Karpas-422 (cell line): ENCODE data around the gene KCNS1. TPM values are rescaled to one million over a fixed set of nuclear protein-coding genes. Genes with fewer than 3 reads are reported as not detected.

Experiments used
- DNase-seq: peaks from one replicate; pipeline ENCODE4 v3.0.0-alpha.2; 2015
- H2AFZ ChIP-seq: fragments of 200-600 bp; sonication (generic); 2 replicates; pipeline ENCODE4 v1.6.1; 2014; ENCODE audit warnings: antibody characterized with exemption, low read length, mixed read lengths
- H3K27ac ChIP-seq: fragments of 200-600 bp; sonication (generic); 2 replicates; pipeline ENCODE4 v1.5.1; 2014; ENCODE audit warnings: mild to moderate bottlenecking, low read length, moderate library complexity
- H3K27me3 ChIP-seq: fragments of 200-600 bp; sonication (generic); 2 replicates; pipeline ENCODE4 v1.6.1; 2014; ENCODE audit warnings: low read length, mixed read lengths
- H3K36me3 ChIP-seq: fragments of 200-600 bp; sonication (generic); 2 replicates; pipeline ENCODE4 v1.6.1; 2014; ENCODE audit warnings: low read length, mixed read lengths; ENCODE audit not compliant: insufficient read depth
- H3K4me1 ChIP-seq: fragments of 200-600 bp; sonication (generic); 2 replicates; pipeline ENCODE4 v1.6.1; 2014; ENCODE audit warnings: mild to moderate bottlenecking, low read length, mixed read lengths
- H3K4me2 ChIP-seq: fragments of 200-600 bp; sonication (generic); 2 replicates; pipeline ENCODE4 v1.6.1; 2014; ENCODE audit warnings: low read length, low read depth, mild to moderate bottlenecking; ENCODE audit not compliant: poor library complexity, severe bottlenecking
- H3K4me3 ChIP-seq: fragments of 200-600 bp; sonication (generic); 2 replicates; pipeline ENCODE4 v1.5.1; 2014; ENCODE audit warnings: mild to moderate bottlenecking, antibody characterized with exemption, low read length, mixed read lengths
- H3K79me2 ChIP-seq: fragments of 200-600 bp; sonication (generic); 2 replicates; pipeline ENCODE4 v1.6.1; 2014; ENCODE audit warnings: mild to moderate bottlenecking, low read length, mixed read lengths
- H3K9ac ChIP-seq: fragments of 200-600 bp; sonication (generic); 2 replicates; pipeline ENCODE4 v1.6.0; 2014; ENCODE audit warnings: low read length
- H3K9me2 ChIP-seq: fragments of 200-600 bp; sonication (generic), shearing (Covaris generic); replicated peaks from 2 replicates; pipeline ENCODE4 v1.6.0; 2014; ENCODE audit warnings: mild to moderate bottlenecking, low read length, moderate library complexity; ENCODE audit not compliant: insufficient read depth
- H3K9me3 ChIP-seq: fragments of 300-700, 200-600 bp; sonication (generic); 2 replicates; pipeline ENCODE4 v1.6.1; 2014; ENCODE audit warnings: low read length, mixed read lengths
- H4K20me1 ChIP-seq: fragments of 200-600 bp; sonication (generic); 2 replicates; pipeline ENCODE4 v1.6.1; 2014; ENCODE audit warnings: mild to moderate bottlenecking, antibody characterized with exemption, low read length, low read depth; ENCODE audit not compliant: insufficient read depth
- total RNA-seq: library from RNA; depleted of rRNA; stranded (reverse); fragments of >200 nt; shearing (Covaris generic); gene quantifications from 2 replicates; pipeline ENCODE4 v1.2.3, GENCODE V29; 2014; ENCODE audit warnings: low replicate concordance

The KCNS1 gene
- total RNA-seq, 1 experiment from 2014 or later = not detected

GRCh38 chr20:45101333-45101850 is 465 bp upstream of the KCNS1 start:
- H3K9me3 ChIP-seq = no peaks in the 10 kb centered on the region
- DNase-seq = no peak
- no peaks in the 10 kb centered on the region for H3K27me3 ChIP-seq
- H3K79me2 ChIP-seq = no peaks in the 10 kb centered on the region
- no peaks in the 10 kb centered on the region for H3K9me2 ChIP-seq
- H3K9ac ChIP-seq = no peak overlapping the region
- no peaks in the 10 kb centered on the region for H4K20me1 ChIP-seq
- H3K4me2 ChIP-seq = no peak overlapping the region
- no peak overlapping the region for H2AFZ ChIP-seq
- H3K27ac ChIP-seq = no peak overlapping the region
- no peak overlapping the region for H3K4me3 ChIP-seq
- H3K36me3 ChIP-seq = no peaks in the 10 kb centered on the region
- H3K4me1 ChIP-seq = no peaks in the 10 kb centered on the region

GRCh38 chr20:45098103-45098773 is 2.7 kb downstream of the KCNS1 start:
- Histone ChIP-seq H3K9me3 (no peaks in the 10 kb centered on the region), H3K9me2 (no peaks in the 10 kb centered on the region), H3K4me1 (peaks cover 4% of the 10 kb centered on the region; the same call in 1 of the 2 replicates), H4K20me1 (no peaks in the 10 kb centered on the region), H2AFZ (no peak overlapping the region), H3K9ac (no peak overlapping the region), H3K4me2 (no peak overlapping the region), H3K27ac (no peak overlapping the region), H3K36me3 (no peaks in the 10 kb centered on the region), H3K79me2 (no peaks in the 10 kb centered on the region), H3K27me3 (no peaks in the 10 kb centered on the region), H3K4me3 (no peak overlapping the region)
- DNase-seq = no peak

- Histone ChIP-seq H3K27ac (no peak overlapping the region), H3K4me1 (peaks cover 4% of the 10 kb centered on the region; the same call in 1 of the 2 replicates), H3K27me3 (no peaks in the 10 kb centered on the region), H3K79me2 (no peaks in the 10 kb centered on the region), H3K9ac (no peak overlapping the region), H3K9me3 (no peaks in the 10 kb centered on the region), H2AFZ (no peak overlapping the region), H3K4me2 (no peak overlapping the region), H4K20me1 (no peaks in the 10 kb centered on the region), H3K36me3 (no peaks in the 10 kb centered on the region), H3K4me3 (no peak overlapping the region), H3K9me2 (no peaks in the 10 kb centered on the region)
- no peak for DNase-seq
These were observed 3.3 kb downstream of the KCNS1 start for GRCh38 chr20:45097485-45098102.

- Histone ChIP-seq H3K79me2 (no peaks in the 10 kb centered on the region), H3K9me3 (no peaks in the 10 kb centered on the region), H3K4me2 (no peak overlapping the region), H3K27ac (no peak overlapping the region), H3K4me3 (no peak overlapping the region), H3K4me1 (peaks cover 4% of the 10 kb centered on the region; the same call in 1 of the 2 replicates), H3K36me3 (no peaks in the 10 kb centered on the region), H3K27me3 (no peaks in the 10 kb centered on the region), H4K20me1 (no peaks in the 10 kb centered on the region), H3K9me2 (no peaks in the 10 kb centered on the region), H3K9ac (no peak overlapping the region), H2AFZ (no peak overlapping the region)
- no peak for DNase-seq
These were observed 4.1 kb downstream of the KCNS1 start for GRCh38 chr20:45096781-45097180.

GRCh38 chr20:45095805-45096238 is 5.1 kb downstream of the KCNS1 start:
- Histone ChIP-seq H3K79me2 (no peaks in the 10 kb centered on the region), H2AFZ (no peak overlapping the region), H3K9me3 (no peaks in the 10 kb centered on the region), H3K4me2 (no peak overlapping the region), H3K36me3 (peaks cover under 1% of the 10 kb centered on the region; the same call in 1 of the 2 replicates), H3K4me3 (no peak overlapping the region), H4K20me1 (no peaks in the 10 kb centered on the region), H3K9me2 (no peaks in the 10 kb centered on the region), H3K4me1 (peaks cover 4% of the 10 kb centered on the region; the same call in 1 of the 2 replicates), H3K27ac (no peak overlapping the region), H3K9ac (no peak overlapping the region), H3K27me3 (no peaks in the 10 kb centered on the region)
- peak; percentile 86 for DNase-seq

- Histone ChIP-seq H3K4me2 (no peak overlapping the region), H4K20me1 (no peaks in the 10 kb centered on the region), H3K9ac (no peak overlapping the region), H3K79me2 (no peaks in the 10 kb centered on the region), H3K36me3 (peaks cover 9% of the 10 kb centered on the region; the same call in 1 of the 2 replicates), H2AFZ (no peak overlapping the region), H3K4me1 (peaks cover 4% of the 10 kb centered on the region; the same call in 1 of the 2 replicates), H3K27me3 (no peaks in the 10 kb centered on the region), H3K4me3 (no peak overlapping the region), H3K27ac (no peak overlapping the region), H3K9me2 (no peaks in the 10 kb centered on the region), H3K9me3 (no peaks in the 10 kb centered on the region)
- no peak for DNase-seq
These were observed 5.9 kb downstream of the KCNS1 start for GRCh38 chr20:45094864-45095574.

GRCh38 chr20:45094201-45094600 is 6.7 kb downstream of the KCNS1 start:
- DNase-seq = no peak
- Histone ChIP-seq H3K9me2 (no peaks in the 10 kb centered on the region), H3K4me2 (no peak overlapping the region), H4K20me1 (no peaks in the 10 kb centered on the region), H2AFZ (no peak overlapping the region), H3K9ac (no peak overlapping the region), H3K79me2 (no peaks in the 10 kb centered on the region), H3K36me3 (peaks cover 16% of the 10 kb centered on the region; the same call in 1 of the 2 replicates), H3K27ac (no peak overlapping the region), H3K27me3 (no peaks in the 10 kb centered on the region), H3K4me3 (no peak overlapping the region), H3K9me3 (no peaks in the 10 kb centered on the region), H3K4me1 (peaks cover 4% of the 10 kb centered on the region; the same call in 1 of the 2 replicates)

GRCh38 chr20:45092898-45093297 is 8.0 kb downstream of the KCNS1 start:
- H3K9me2 ChIP-seq = no peaks in the 10 kb centered on the region
- H3K9ac ChIP-seq = no peak overlapping the region
- peaks cover 21% of the 10 kb centered on the region; the same call in 1 of the 2 replicates for H3K36me3 ChIP-seq
- H3K9me3 ChIP-seq = no peaks in the 10 kb centered on the region
- no peaks in the 10 kb centered on the region for H4K20me1 ChIP-seq
- no peak overlapping the region for H3K4me3 ChIP-seq
- no peak for DNase-seq
- no peak overlapping the region for H3K27ac ChIP-seq
- no peak overlapping the region for H3K4me2 ChIP-seq
- H2AFZ ChIP-seq = no peak overlapping the region
- no peaks in the 10 kb centered on the region for H3K79me2 ChIP-seq
- no peaks in the 10 kb centered on the region for H3K27me3 ChIP-seq
- peaks cover 4% of the 10 kb centered on the region; the same call in 1 of the 2 replicates for H3K4me1 ChIP-seq
